OCI-LY7 (cell line): ENCODE measurements around the gene WDR82. TPM values are rescaled to one million over a fixed set of nuclear protein-coding genes. Genes with fewer than 3 reads are reported as not detected.

Experiments
- BruUV-seq: library from RNA; stranded (reverse); fragments of 400-500 nt; replicated peaks from 2 replicates; lab custom pipeline; 2021; lab: Mats Ljungman, UMichigan
- CTCF ChIA-PET: fragments of 300-600 bp; sonication (Branson Sonifier 250); formaldehyde crosslinking; loops from one replicate; lab custom pipeline; 2022; ENCODE audit warnings: antibody characterized with exemption; ENCODE audit not compliant: unreplicated experiment; lab: Charles Lee
- POLR2A ChIA-PET: fragments of 300-600 bp; sonication (Branson Sonifier 250); formaldehyde crosslinking; loops from one replicate; lab custom pipeline; 2022; ENCODE audit warnings: antibody characterized with exemption; lab: Charles Lee
- DNase-seq: peaks from one replicate; pipeline ENCODE4 v3.0.0-alpha.2; 2015; ENCODE audit warnings: low spot score
- H2AFZ ChIP-seq: fragments of 200-600 bp; sonication (generic), shearing (Covaris generic); 2 replicates; pipeline ENCODE4 v1.6.1; 2014; ENCODE audit warnings: mild to moderate bottlenecking, antibody characterized with exemption, low read length, moderate library complexity
- H3K27ac ChIP-seq: fragments of 200-600 bp; sonication (generic); 2 replicates; pipeline ENCODE4 v1.5.1; 2014; ENCODE audit warnings: mixed run types, low read depth, mild to moderate bottlenecking, moderate library complexity, low read length, inconsistent platforms; ENCODE audit not compliant: poor library complexity, severe bottlenecking
- H3K36me3 ChIP-seq: fragments of 200-600 bp; sonication (generic); 2 replicates; pipeline ENCODE4 v1.6.1; 2014; ENCODE audit warnings: mild to moderate bottlenecking, antibody characterized with exemption, low read length, moderate library complexity, mixed read lengths; ENCODE audit not compliant: insufficient read depth
- H3K4me1 ChIP-seq: fragments of 200-600 bp; sonication (generic); 2 replicates; pipeline ENCODE4 v1.5.1; 2014; ENCODE audit warnings: mild to moderate bottlenecking, low read length; ENCODE audit not compliant: insufficient read depth, poor library complexity, severe bottlenecking
- H3K4me2 ChIP-seq: fragments of 200-600 bp; sonication (generic); 2 replicates; pipeline ENCODE4 v1.6.1; 2014; ENCODE audit warnings: mild to moderate bottlenecking, low read length
- H3K4me3 ChIP-seq: fragments of 200-600 bp; sonication (generic); 2 replicates; pipeline ENCODE4 v1.5.1; 2014; ENCODE audit warnings: mild to moderate bottlenecking, low read depth, low read length; ENCODE audit not compliant: poor library complexity, severe bottlenecking
- H3K79me2 ChIP-seq: fragments of 200-600 bp; sonication (generic); 2 replicates; pipeline ENCODE4 v1.6.1; 2016; ENCODE audit warnings: low read depth, mild to moderate bottlenecking, low read length, moderate library complexity, mixed read lengths; ENCODE audit not compliant: insufficient read depth
- H3K9me2 ChIP-seq: fragments of 200-600 bp; sonication (generic); 2 replicates; pipeline ENCODE4 v1.6.1; 2016; ENCODE audit warnings: mild to moderate bottlenecking, low read length, mixed read lengths; ENCODE audit not compliant: insufficient read depth
- H3K9me3 ChIP-seq: fragments of 200-600 bp; sonication (generic); 2 replicates; pipeline ENCODE4 v1.6.1; 2014; ENCODE audit warnings: mild to moderate bottlenecking, mixed run types, low read length, mixed read lengths
- H4K20me1 ChIP-seq: fragments of 200-600 bp; sonication (generic); 2 replicates; pipeline ENCODE4 v1.6.1; 2014; ENCODE audit warnings: mild to moderate bottlenecking, antibody characterized with exemption, low read length, moderate library complexity, mixed read lengths; ENCODE audit not compliant: insufficient read depth
- EZH2phosphoT487 ChIP-seq: fragments of 200-600 bp; sonication (generic); IDR thresholded peaks from 2 replicates; pipeline ENCODE4 v1.6.1; 2018; ENCODE audit warnings: low read depth, borderline replicate concordance, mild to moderate bottlenecking, mixed run types, antibody characterized with exemption, low read length, moderate library complexity, mixed read lengths
- intact Hi-C: fragments of 100-400 bp; cut with micrococcal nuclease; formaldehyde crosslinking; loops from one replicate; pipeline ENCODE4 v1.10.0; 2022; ENCODE audit not compliant: unreplicated experiment
- total RNA-seq, 2 experiments: library from RNA; depleted of rRNA in 1 of 2; stranded (reverse); fragments of >200 nt in 1 of 2; shearing (Covaris generic) in 1 of 2; gene quantifications; 2 replicates each; pipeline ENCODE4 v1.2.3, GENCODE V29; 2014 to 2022
- TF ChIP-seq, protein P1 (sequence below): fragments of 200-600 bp; sonication (generic); conservative IDR thresholded peaks from 2 replicates; pipeline ENCODE4 v1.5.1; 2014; ENCODE audit warnings: mild to moderate bottlenecking, antibody characterized with exemption, low read length, moderate library complexity, mixed read lengths

Gene WDR82
- total RNA-seq, 2 experiments from 2014 or later, result 38.5 to 67.9 TPM

DNA sequence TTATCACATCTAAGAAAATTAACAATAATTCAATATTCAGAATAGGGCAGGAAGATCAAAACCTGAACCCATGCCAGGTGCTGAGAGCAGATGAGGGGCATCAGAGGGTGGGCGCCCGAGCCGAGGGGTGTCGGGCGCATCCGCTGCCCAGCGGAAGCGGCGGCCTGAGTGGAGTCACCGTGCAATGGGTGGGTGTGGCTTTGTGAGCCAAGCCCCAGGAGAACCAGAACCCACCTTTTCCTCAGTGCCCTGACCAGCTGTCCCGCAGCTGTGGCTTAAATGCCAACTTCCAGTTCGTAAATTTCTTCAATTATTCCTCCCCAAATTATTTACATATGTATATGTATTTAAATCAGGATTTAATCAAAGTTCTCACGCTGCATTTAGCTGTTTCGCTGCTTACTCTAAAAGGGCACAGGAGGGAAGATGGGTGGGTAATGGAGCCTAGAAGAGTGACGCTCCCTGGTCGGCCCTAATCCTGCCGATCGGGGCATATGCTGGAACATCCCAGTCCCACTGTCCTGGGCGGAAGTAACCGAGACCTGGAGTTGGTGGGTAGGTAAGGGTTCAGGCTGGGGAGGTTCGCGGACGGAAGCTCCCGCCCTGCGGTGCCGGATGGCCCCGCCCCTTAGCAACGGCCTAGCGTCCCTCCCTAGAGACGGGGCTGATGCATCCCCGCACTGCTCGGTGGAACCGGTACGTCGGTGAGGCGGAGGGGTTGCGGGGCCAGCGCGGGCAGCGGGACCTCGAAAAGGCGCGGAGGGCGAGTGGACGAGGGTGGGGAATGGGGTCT lies 39.0 kb upstream of the WDR82 start:
- CTCF ChIA-PET, result interaction anchor here (0.6 kb wide), 1 partner anchor 92 kb away, joined by 3 read pairs; the partner anchor contains the start of gene TLR9
- peak overlapping the region; percentile 76 for H3K4me2 ChIP-seq
- H3K4me3 ChIP-seq, result peak overlapping the region; percentile 61
- no peaks in the 10 kb centered on the region for H3K9me2 ChIP-seq
- H4K20me1 ChIP-seq, result no peaks in the 10 kb centered on the region; the same call in 1 of the 2 replicates
- intact Hi-C loops, result no loop called here
- no TSS peak for BruUV-seq
- no peak overlapping the region for H3K27ac ChIP-seq
- no peak for TF ChIP-seq EZH2phosphoT487
- no peaks in the 10 kb centered on the region for H3K36me3 ChIP-seq
- H3K79me2 ChIP-seq, result no peaks in the 10 kb centered on the region
- POLR2A ChIA-PET, result no interaction called here
- DNase-seq, result peak; percentile 70
- peaks cover 26% of the 10 kb centered on the region for H3K4me1 ChIP-seq
- H2AFZ ChIP-seq, result peak overlapping the region; percentile 53; the same call in 1 of the 2 replicates
- H3K9me3 ChIP-seq, result no peaks in the 10 kb centered on the region

DNA sequence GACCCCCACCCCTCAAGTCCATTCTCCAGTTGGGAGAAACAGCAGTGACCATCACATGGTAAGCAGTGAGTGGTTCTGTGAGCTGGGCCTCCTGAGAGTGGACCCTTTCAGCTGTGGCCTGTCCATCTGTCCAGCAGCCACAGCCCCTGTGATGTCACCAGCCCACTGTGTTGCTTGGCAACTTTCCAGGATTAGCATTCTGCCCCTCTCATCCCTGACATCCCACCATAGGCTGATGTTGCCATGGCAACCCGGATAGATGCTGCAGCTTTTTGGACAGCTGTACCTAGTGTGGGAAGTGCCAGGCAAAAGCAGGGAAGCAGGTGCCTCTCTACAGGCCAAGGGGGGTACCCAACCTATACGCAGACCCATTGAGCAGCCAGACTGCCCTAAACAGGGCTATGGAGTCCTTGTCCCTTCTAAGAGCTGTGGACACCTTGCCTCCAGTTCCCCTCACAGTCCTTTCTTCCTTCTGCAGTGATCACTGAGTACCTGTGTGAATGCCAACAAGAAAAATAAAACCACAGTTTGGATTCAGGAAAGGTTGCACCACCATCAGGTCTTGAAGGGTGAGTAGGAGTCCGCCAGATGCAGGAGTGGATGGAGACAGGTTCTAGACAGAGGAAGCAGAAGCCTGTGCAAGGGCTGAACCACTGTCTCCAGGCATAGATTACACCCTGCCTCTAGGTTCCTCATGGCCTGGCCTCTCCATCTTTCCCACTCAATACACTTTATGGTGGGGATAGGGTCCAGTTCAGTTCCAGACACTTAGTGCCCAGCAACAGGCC lies 37.7 kb upstream of the WDR82 start, which contains the start of gene DNAH1:
Gene DNAH1 (plus strand): TSS at position 343 of the 788 bp plus-strand sequence. CDS start 6,124 bp downstream, outside the sequence.
- Histone ChIP-seq H3K27ac (no peak within 1 kb of the TSS), H4K20me1 (no peaks in the 10 kb centered on the region), H3K4me1 (peaks cover 28% of the 10 kb centered on the region), H3K9me2 (no peaks in the 10 kb centered on the region), H3K4me3 (peak within 1 kb of the TSS; percentile 61), H3K36me3 (no peaks in the 10 kb centered on the region), H3K79me2 (no peaks in the 10 kb centered on the region), H2AFZ (peak within 1 kb of the TSS; percentile 53; the same call in 1 of the 2 replicates), H3K9me3 (no peaks in the 10 kb centered on the region), H3K4me2 (peak within 1 kb of the TSS; percentile 76)
- intact Hi-C loops, result no loop called here
- ChIA-PET CTCF (interaction anchor here (0.5 kb wide), 1 partner anchor 152 kb away, joined by 4 read pairs; no protein-coding TSS in a partner anchor), POLR2A (interaction anchor here (0.6 kb wide), 1 partner anchor 98 kb away, joined by 3 read pairs; no protein-coding TSS in a partner anchor)
- BruUV-seq, result no TSS peak
- TF ChIP-seq, protein P1, sequence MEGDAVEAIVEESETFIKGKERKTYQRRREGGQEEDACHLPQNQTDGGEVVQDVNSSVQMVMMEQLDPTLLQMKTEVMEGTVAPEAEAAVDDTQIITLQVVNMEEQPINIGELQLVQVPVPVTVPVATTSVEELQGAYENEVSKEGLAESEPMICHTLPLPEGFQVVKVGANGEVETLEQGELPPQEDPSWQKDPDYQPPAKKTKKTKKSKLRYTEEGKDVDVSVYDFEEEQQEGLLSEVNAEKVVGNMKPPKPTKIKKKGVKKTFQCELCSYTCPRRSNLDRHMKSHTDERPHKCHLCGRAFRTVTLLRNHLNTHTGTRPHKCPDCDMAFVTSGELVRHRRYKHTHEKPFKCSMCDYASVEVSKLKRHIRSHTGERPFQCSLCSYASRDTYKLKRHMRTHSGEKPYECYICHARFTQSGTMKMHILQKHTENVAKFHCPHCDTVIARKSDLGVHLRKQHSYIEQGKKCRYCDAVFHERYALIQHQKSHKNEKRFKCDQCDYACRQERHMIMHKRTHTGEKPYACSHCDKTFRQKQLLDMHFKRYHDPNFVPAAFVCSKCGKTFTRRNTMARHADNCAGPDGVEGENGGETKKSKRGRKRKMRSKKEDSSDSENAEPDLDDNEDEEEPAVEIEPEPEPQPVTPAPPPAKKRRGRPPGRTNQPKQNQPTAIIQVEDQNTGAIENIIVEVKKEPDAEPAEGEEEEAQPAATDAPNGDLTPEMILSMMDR, result no peak
- no peak for TF ChIP-seq EZH2phosphoT487
- DNase-seq, result no peak

DNA sequence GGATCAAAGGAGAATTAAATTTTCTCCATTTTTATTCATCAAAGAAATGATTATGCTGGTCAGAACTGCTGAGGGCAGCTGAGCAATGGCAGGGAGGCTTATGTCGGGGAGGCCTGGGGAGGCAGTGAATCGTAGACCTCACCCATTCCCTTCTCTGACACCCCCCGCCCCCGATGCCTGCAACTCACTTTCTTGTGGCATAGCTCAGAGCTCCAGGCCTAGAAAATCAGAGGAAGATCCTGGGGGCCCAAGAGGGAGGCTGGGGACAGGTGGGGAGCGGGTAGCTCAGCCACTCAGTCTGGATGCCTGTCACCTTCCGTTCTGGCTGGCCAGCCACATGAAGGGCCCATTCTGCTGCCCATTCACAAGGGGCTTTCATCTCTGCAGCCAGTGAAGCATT lies 36.6 kb upstream of the WDR82 start:
- intact Hi-C loops, result no loop called here
- H3K4me3 ChIP-seq, result no peak overlapping the region
- H3K36me3 ChIP-seq, result no peaks in the 10 kb centered on the region
- no peak overlapping the region for H3K4me2 ChIP-seq
- TF ChIP-seq, protein P1, result no peak
- ChIA-PET CTCF (no interaction called here), POLR2A (no interaction called here)
- no peak overlapping the region for H2AFZ ChIP-seq
- DNase-seq, result no peak
- no peaks in the 10 kb centered on the region for H3K79me2 ChIP-seq
- H3K27ac ChIP-seq, result no peak overlapping the region
- H3K4me1 ChIP-seq, result peaks cover 32% of the 10 kb centered on the region
- H4K20me1 ChIP-seq, result no peaks in the 10 kb centered on the region
- no peaks in the 10 kb centered on the region for H3K9me2 ChIP-seq
- H3K9me3 ChIP-seq, result no peaks in the 10 kb centered on the region
- no TSS peak for BruUV-seq
